SK-N-SH treated with all-trans-retinoic acid at 6 μM for 48 hours (cell line): ENCODE results near the gene CD22.

Source experiments
- ATAC-seq: fragments of 200-7000 bp; cut with Tn5 transposase; 3 replicates; pipeline ENCODE4 v1.9.1; 2020; ENCODE audit warnings: mild to moderate bottlenecking, moderate library complexity
- ARNTL ChIP-seq: fragments of 450-650 bp; formaldehyde crosslinking; IDR thresholded peaks from 2 replicates; pipeline ENCODE4 v1.5.0; 2020; ENCODE audit warnings: low read depth, mild to moderate bottlenecking, moderate library complexity, borderline replicate concordance
- BACH2 ChIP-seq: fragments of 250-450 bp; sonication (Bioruptor Pico); IDR thresholded peaks from 2 replicates; pipeline ENCODE4 v1.9.0; 2021; ENCODE audit warnings: mild to moderate bottlenecking, borderline replicate concordance
- CSDC2 ChIP-seq: fragments of 250-450 bp; sonication (Bioruptor Pico); IDR thresholded peaks from 2 replicates; pipeline ENCODE4 v1.5.0; 2020; ENCODE audit warnings: mild to moderate bottlenecking, moderate library complexity
- ESRRG ChIP-seq: fragments of 250-450 bp; sonication (Bioruptor Pico); IDR thresholded peaks from 2 replicates; pipeline ENCODE4 v1.6.1; 2021; ENCODE audit warnings: mild to moderate bottlenecking
- GLIS3 ChIP-seq: fragments of 250-450 bp; sonication (Bioruptor Pico); IDR thresholded peaks from 2 replicates; pipeline ENCODE4 v1.5.0; 2020; ENCODE audit warnings: mild to moderate bottlenecking, moderate library complexity
- ISL1 ChIP-seq: fragments of 250-450 bp; sonication (Bioruptor Pico); IDR thresholded peaks from 2 replicates; pipeline ENCODE4 v2.1.2; 2022; ENCODE audit warnings: mild to moderate bottlenecking, moderate library complexity
- OSR1 ChIP-seq: fragments of 250-450 bp; sonication (Bioruptor Pico); IDR thresholded peaks from 2 replicates; pipeline ENCODE4 v1.8.0; 2022; ENCODE audit warnings: moderate library complexity, mild to moderate bottlenecking, inconsistent platforms
- SNAI2 ChIP-seq: fragments of 250-450 bp; sonication (Bioruptor Pico); IDR thresholded peaks from 2 replicates; pipeline ENCODE4 v1.5.0; 2020; ENCODE audit warnings: mild to moderate bottlenecking, moderate library complexity
- TCF4 ChIP-seq: fragments of 250-450 bp; sonication (Bioruptor Pico); IDR thresholded peaks from 2 replicates; pipeline ENCODE4 v1.8.0; 2021; ENCODE audit warnings: mild to moderate bottlenecking, moderate library complexity, borderline replicate concordance
- TOX ChIP-seq: fragments of 250-450 bp; sonication (Bioruptor Pico); IDR thresholded peaks from 2 replicates; pipeline ENCODE4 v1.8.0; 2021; ENCODE audit warnings: mild to moderate bottlenecking, moderate library complexity, borderline replicate concordance
- ZC3H10 ChIP-seq: fragments of 250-450 bp; sonication (Bioruptor Pico); IDR thresholded peaks from 2 replicates; pipeline ENCODE4 v1.5.1; 2021; ENCODE audit warnings: mild to moderate bottlenecking, moderate library complexity
- ZFP3 ChIP-seq: fragments of 250-450 bp; sonication (Bioruptor Pico); IDR thresholded peaks from 2 replicates; pipeline ENCODE4 v1.5.0; 2020; ENCODE audit warnings: mild to moderate bottlenecking, moderate library complexity
- ZNF565 ChIP-seq: fragments of 450-650 bp; formaldehyde crosslinking; conservative IDR thresholded peaks from 2 replicates; pipeline ENCODE4 v1.5.0; 2020; ENCODE audit warnings: low read depth, mild to moderate bottlenecking, moderate library complexity
- ZNF70 ChIP-seq: fragments of 450-650 bp; formaldehyde crosslinking; IDR thresholded peaks from 2 replicates; pipeline ENCODE4 v1.5.0; 2020; ENCODE audit warnings: mild to moderate bottlenecking, moderate library complexity
- ZNF8 ChIP-seq: fragments of 450-650 bp; formaldehyde crosslinking; IDR thresholded peaks from 2 replicates; pipeline ENCODE4 v1.5.0; 2020; ENCODE audit warnings: mild to moderate bottlenecking, moderate library complexity
- TF ChIP-seq, protein P1 (sequence below): fragments of 250-450 bp; sonication (Bioruptor Pico); IDR thresholded peaks from 2 replicates; pipeline ENCODE4 v1.5.0; 2020; ENCODE audit warnings: mild to moderate bottlenecking, moderate library complexity
- TF ChIP-seq, protein P2 (sequence below): fragments of 250-450 bp; sonication (Bioruptor Pico); IDR thresholded peaks from 2 replicates; pipeline ENCODE4 v1.8.0; 2021; ENCODE audit warnings: low read depth, mild to moderate bottlenecking, moderate library complexity, borderline replicate concordance
- TF ChIP-seq, protein P3 (sequence below): fragments of 250-450 bp; sonication (Bioruptor Pico); IDR thresholded peaks from 2 replicates; pipeline ENCODE4 v1.8.0; 2020; ENCODE audit warnings: mild to moderate bottlenecking, moderate library complexity, borderline replicate concordance
- TF ChIP-seq, protein P4 (sequence below): fragments of 250-450 bp; sonication (Bioruptor Pico); IDR thresholded peaks from 2 replicates; pipeline ENCODE4 v1.5.1; 2020; ENCODE audit warnings: low read depth, mild to moderate bottlenecking, moderate library complexity

CD22 gene

DNA sequence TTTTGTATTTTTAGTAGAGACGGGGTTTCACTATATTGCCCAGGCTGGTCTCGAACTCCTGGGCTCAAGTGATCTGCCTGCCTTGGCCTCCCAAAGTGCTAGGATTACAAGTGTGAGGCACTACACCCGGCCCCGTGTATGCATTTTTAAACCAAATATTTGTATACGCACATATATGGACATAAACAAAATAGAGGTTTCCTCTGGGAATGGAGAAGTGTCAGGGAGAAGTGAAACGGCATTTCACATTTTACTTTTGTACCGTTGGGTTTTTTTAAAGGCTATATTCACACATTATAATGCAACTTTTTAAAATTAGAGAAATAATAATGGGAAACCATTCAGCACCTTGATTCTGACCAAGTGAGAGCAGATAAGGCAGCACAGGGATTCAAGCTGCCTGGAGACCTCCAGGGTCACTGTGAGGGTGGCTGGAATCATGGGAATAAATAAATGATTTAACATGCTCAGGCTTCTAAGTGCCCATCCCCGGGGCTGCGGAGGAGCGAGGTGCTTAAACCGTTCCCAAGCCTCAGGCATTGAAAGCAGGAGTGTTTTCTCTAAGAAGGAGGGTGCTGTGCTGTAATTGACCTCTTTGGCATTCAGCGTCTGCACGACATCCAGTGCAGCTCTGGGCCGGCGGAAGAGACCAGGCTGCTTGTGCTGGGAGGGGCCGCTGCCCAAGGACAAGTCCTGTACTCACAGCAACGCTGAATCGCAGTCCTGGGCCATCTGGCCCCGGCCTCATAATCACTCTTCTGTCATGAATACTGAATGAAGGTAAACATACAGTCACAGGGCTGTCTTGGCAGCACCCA is 66.6 kb downstream of the CD22 start:
- TF ChIP-seq ZNF8 (CRISPR knock-in tag) (no peak), BACH2 (CRISPR knock-in tag) (no peak), CSDC2 (CRISPR knock-in tag) (no peak), GLIS3 (CRISPR knock-in tag) (no peak), OSR1 (no peak), ARNTL (CRISPR knock-in tag) (no peak), ZNF565 (CRISPR knock-in tag) (no peak), ISL1 (CRISPR knock-in tag) (no peak), SNAI2 (CRISPR knock-in tag) (no peak), ZFP3 (CRISPR knock-in tag) (no peak), ZC3H10 (CRISPR knock-in tag) (no peak), TOX (CRISPR knock-in tag) (no peak), ZNF70 (no peak), TCF4 (CRISPR knock-in tag) (no peak), ESRRG (CRISPR knock-in tag) (no peak)
- TF ChIP-seq, protein P1, sequence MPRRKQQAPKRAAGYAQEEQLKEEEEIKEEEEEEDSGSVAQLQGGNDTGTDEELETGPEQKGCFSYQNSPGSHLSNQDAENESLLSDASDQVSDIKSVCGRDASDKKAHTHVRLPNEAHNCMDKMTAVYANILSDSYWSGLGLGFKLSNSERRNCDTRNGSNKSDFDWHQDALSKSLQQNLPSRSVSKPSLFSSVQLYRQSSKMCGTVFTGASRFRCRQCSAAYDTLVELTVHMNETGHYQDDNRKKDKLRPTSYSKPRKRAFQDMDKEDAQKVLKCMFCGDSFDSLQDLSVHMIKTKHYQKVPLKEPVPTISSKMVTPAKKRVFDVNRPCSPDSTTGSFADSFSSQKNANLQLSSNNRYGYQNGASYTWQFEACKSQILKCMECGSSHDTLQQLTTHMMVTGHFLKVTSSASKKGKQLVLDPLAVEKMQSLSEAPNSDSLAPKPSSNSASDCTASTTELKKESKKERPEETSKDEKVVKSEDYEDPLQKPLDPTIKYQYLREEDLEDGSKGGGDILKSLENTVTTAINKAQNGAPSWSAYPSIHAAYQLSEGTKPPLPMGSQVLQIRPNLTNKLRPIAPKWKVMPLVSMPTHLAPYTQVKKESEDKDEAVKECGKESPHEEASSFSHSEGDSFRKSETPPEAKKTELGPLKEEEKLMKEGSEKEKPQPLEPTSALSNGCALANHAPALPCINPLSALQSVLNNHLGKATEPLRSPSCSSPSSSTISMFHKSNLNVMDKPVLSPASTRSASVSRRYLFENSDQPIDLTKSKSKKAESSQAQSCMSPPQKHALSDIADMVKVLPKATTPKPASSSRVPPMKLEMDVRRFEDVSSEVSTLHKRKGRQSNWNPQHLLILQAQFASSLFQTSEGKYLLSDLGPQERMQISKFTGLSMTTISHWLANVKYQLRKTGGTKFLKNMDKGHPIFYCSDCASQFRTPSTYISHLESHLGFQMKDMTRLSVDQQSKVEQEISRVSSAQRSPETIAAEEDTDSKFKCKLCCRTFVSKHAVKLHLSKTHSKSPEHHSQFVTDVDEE (CRISPR knock-in tag), result no peak
- TF ChIP-seq, protein P2, sequence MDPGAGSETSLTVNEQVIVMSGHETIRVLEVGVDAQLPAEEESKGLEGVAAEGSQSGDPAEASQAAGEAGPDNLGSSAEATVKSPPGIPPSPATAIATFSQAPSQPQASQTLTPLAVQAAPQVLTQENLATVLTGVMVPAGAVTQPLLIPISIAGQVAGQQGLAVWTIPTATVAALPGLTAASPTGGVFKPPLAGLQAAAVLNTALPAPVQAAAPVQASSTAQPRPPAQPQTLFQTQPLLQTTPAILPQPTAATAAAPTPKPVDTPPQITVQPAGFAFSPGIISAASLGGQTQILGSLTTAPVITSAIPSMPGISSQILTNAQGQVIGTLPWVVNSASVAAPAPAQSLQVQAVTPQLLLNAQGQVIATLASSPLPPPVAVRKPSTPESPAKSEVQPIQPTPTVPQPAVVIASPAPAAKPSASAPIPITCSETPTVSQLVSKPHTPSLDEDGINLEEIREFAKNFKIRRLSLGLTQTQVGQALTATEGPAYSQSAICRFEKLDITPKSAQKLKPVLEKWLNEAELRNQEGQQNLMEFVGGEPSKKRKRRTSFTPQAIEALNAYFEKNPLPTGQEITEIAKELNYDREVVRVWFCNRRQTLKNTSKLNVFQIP (CRISPR knock-in tag), result no peak
- TF ChIP-seq, protein P3, sequence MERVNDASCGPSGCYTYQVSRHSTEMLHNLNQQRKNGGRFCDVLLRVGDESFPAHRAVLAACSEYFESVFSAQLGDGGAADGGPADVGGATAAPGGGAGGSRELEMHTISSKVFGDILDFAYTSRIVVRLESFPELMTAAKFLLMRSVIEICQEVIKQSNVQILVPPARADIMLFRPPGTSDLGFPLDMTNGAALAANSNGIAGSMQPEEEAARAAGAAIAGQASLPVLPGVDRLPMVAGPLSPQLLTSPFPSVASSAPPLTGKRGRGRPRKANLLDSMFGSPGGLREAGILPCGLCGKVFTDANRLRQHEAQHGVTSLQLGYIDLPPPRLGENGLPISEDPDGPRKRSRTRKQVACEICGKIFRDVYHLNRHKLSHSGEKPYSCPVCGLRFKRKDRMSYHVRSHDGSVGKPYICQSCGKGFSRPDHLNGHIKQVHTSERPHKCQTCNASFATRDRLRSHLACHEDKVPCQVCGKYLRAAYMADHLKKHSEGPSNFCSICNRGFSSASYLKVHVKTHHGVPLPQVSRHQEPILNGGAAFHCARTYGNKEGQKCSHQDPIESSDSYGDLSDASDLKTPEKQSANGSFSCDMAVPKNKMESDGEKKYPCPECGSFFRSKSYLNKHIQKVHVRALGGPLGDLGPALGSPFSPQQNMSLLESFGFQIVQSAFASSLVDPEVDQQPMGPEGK, result no peak
- TF ChIP-seq, protein P4, sequence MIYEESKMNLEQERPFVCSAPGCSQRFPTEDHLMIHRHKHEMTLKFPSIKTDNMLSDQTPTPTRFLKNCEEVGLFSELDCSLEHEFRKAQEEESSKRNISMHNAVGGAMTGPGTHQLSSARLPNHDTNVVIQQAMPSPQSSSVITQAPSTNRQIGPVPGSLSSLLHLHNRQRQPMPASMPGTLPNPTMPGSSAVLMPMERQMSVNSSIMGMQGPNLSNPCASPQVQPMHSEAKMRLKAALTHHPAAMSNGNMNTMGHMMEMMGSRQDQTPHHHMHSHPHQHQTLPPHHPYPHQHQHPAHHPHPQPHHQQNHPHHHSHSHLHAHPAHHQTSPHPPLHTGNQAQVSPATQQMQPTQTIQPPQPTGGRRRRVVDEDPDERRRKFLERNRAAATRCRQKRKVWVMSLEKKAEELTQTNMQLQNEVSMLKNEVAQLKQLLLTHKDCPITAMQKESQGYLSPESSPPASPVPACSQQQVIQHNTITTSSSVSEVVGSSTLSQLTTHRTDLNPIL (CRISPR knock-in tag), result no peak
- TF ChIP-seq, all 23 proteins: peak for 0
- no peak for ATAC-seq

DNA sequence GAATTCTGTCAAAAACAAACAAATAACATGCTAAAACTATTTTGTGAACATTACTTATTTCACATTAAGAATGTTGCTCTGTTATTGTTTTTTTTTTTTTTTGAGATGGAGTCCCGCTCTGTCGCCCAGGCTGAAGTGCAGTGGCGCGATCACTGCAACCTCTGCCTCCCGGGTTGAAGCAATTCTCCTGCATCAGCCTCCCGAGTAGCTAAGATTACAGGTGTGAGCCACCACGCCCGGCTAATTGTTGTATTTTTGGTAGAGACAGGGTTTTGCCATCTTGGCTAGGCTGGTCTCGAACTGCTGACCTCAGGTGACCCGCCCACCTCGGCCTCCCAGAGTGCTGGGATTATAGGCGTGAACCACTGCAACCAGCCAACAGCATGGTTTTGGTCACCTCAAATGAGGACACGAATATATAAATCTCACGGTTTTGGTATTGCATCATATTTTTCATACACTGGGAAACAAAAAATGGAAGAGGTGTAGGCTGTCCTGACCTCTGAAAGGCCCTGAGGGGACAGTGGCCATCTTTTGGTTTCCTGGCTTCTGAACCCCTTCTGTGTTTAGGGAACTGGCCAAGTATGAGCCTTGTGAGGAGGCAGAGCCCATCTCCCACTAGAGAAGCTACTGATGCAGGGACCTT is 67.4 kb downstream of the CD22 start:
- no peak for TF ChIP-seq ZC3H10 (CRISPR knock-in tag)
- TF ChIP-seq SNAI2 (CRISPR knock-in tag), result no peak
- no peak for ATAC-seq
